Measurements from ENCODE around the gene UBE2L3.

UBE2L3 gene

GRCh38 chr22:21622011-21622918 lies 54.8 kb downstream of the UBE2L3 start:
- Histone ChIP-seq H3K36me3 (ENCODE audit: control insufficient read depth, insufficient read depth, low read length) (no peaks in the 10 kb centered on the region), H3K9me3 (ENCODE audit: control insufficient read depth, low read length) (no peaks in the 10 kb centered on the region), H3K27me3 (ENCODE audit: control insufficient read depth, insufficient read depth, low read length, poor library complexity, severe bottlenecking) (no peaks in the 10 kb centered on the region), H3K4me1 (ENCODE audit: control insufficient read depth, insufficient read depth, low read length) (no peaks in the 10 kb centered on the region), H3K4me3 (ENCODE audit: insufficient read depth, low read depth, low read length) (no peak overlapping the region), H3K27ac (ENCODE audit: insufficient read depth, low read depth, low read length, poor library complexity, severe bottlenecking) (no peak overlapping the region)
- WGBS, 2 experiments = 91 to 95% methylated on average over 17 of the region's 17 CpGs

- Histone ChIP-seq H3K4me3 (ENCODE audit: insufficient read depth, low read depth, low read length) (no peak overlapping the region), H3K9me3 (ENCODE audit: control insufficient read depth, low read length) (no peaks in the 10 kb centered on the region), H3K36me3 (ENCODE audit: control insufficient read depth, insufficient read depth, low read length) (peaks cover 4% of the 10 kb centered on the region), H3K27ac (ENCODE audit: insufficient read depth, low read depth, low read length, poor library complexity, severe bottlenecking) (no peak overlapping the region), H3K4me1 (ENCODE audit: control insufficient read depth, insufficient read depth, low read length) (no peaks in the 10 kb centered on the region), H3K27me3 (ENCODE audit: control insufficient read depth, insufficient read depth, low read length, poor library complexity, severe bottlenecking) (no peaks in the 10 kb centered on the region)
- 95 to 96% methylated on average over 23 of the region's 23 CpGs for WGBS, 2 experiments
Measured at GRCh38 chr22:21622919-21623647, 55.6 kb downstream of the UBE2L3 start.

GRCh38 chr22:21623648-21623970 lies 56.1 kb downstream of the UBE2L3 start:
- no peaks in the 10 kb centered on the region for H3K9me3 ChIP-seq (ENCODE audit: control insufficient read depth, low read length)
- H3K36me3 ChIP-seq (ENCODE audit: control insufficient read depth, insufficient read depth, low read length) = peaks cover 4% of the 10 kb centered on the region
- H3K4me1 ChIP-seq (ENCODE audit: control insufficient read depth, insufficient read depth, low read length) = peaks cover 3% of the 10 kb centered on the region
- no peaks in the 10 kb centered on the region for H3K27me3 ChIP-seq (ENCODE audit: control insufficient read depth, insufficient read depth, low read length, poor library complexity, severe bottlenecking)
- 93 to 95% methylated on average over 7 of the region's 7 CpGs for WGBS, 2 experiments
- no peak overlapping the region for H3K27ac ChIP-seq (ENCODE audit: insufficient read depth, low read depth, low read length, poor library complexity, severe bottlenecking)
- H3K4me3 ChIP-seq (ENCODE audit: insufficient read depth, low read depth, low read length) = no peak overlapping the region

- H3K27me3 ChIP-seq (ENCODE audit: control insufficient read depth, insufficient read depth, low read length, poor library complexity, severe bottlenecking) = no peaks in the 10 kb centered on the region
- no peaks in the 10 kb centered on the region for H3K9me3 ChIP-seq (ENCODE audit: control insufficient read depth, low read length)
- H3K36me3 ChIP-seq (ENCODE audit: control insufficient read depth, insufficient read depth, low read length) = peaks cover 4% of the 10 kb centered on the region
- peak overlapping the region; percentile 13 for H3K27ac ChIP-seq (ENCODE audit: insufficient read depth, low read depth, low read length, poor library complexity, severe bottlenecking)
- no peak overlapping the region for H3K4me3 ChIP-seq (ENCODE audit: insufficient read depth, low read depth, low read length)
- H3K4me1 ChIP-seq (ENCODE audit: control insufficient read depth, insufficient read depth, low read length) = peaks cover 3% of the 10 kb centered on the region
- 56 to 59% methylated on average over 8 of the region's 8 CpGs for WGBS, 2 experiments
Measured at GRCh38 chr22:21624120-21624879, 56.8 kb downstream of the UBE2L3 start.

- no peak overlapping the region for H3K4me3 ChIP-seq (ENCODE audit: insufficient read depth, low read depth, low read length)
- H3K36me3 ChIP-seq (ENCODE audit: control insufficient read depth, insufficient read depth, low read length) = peaks cover 4% of the 10 kb centered on the region
- H3K9me3 ChIP-seq (ENCODE audit: control insufficient read depth, low read length) = no peaks in the 10 kb centered on the region
- H3K4me1 ChIP-seq (ENCODE audit: control insufficient read depth, insufficient read depth, low read length) = peaks cover 3% of the 10 kb centered on the region
- WGBS, 2 experiments = 92 to 94% methylated on average over 12 of the region's 12 CpGs
- H3K27ac ChIP-seq (ENCODE audit: insufficient read depth, low read depth, low read length, poor library complexity, severe bottlenecking) = no peak overlapping the region
- H3K27me3 ChIP-seq (ENCODE audit: control insufficient read depth, insufficient read depth, low read length, poor library complexity, severe bottlenecking) = no peaks in the 10 kb centered on the region
Measured at GRCh38 chr22:21624880-21625791, 57.6 kb downstream of the UBE2L3 start.

GRCh38 chr22:21626073-21626734 lies 58.7 kb downstream of the UBE2L3 start:
- H3K9me3 ChIP-seq (ENCODE audit: control insufficient read depth, low read length) = no peaks in the 10 kb centered on the region
- peaks cover 4% of the 10 kb centered on the region for H3K36me3 ChIP-seq (ENCODE audit: control insufficient read depth, insufficient read depth, low read length)
- WGBS, 2 experiments = 74 to 76% methylated on average over 4 of the region's 4 CpGs
- H3K4me1 ChIP-seq (ENCODE audit: control insufficient read depth, insufficient read depth, low read length) = peaks cover 3% of the 10 kb centered on the region
- no peak overlapping the region for H3K4me3 ChIP-seq (ENCODE audit: insufficient read depth, low read depth, low read length)
- H3K27me3 ChIP-seq (ENCODE audit: control insufficient read depth, insufficient read depth, low read length, poor library complexity, severe bottlenecking) = no peaks in the 10 kb centered on the region
- H3K27ac ChIP-seq (ENCODE audit: insufficient read depth, low read depth, low read length, poor library complexity, severe bottlenecking) = no peak overlapping the region

GRCh38 chr22:21626735-21627469 lies 59.4 kb downstream of the UBE2L3 start:
- Histone ChIP-seq H3K36me3 (ENCODE audit: control insufficient read depth, insufficient read depth, low read length) (peaks cover 4% of the 10 kb centered on the region), H3K4me1 (ENCODE audit: control insufficient read depth, insufficient read depth, low read length) (peaks cover 3% of the 10 kb centered on the region), H3K27me3 (ENCODE audit: control insufficient read depth, insufficient read depth, low read length, poor library complexity, severe bottlenecking) (no peaks in the 10 kb centered on the region), H3K27ac (ENCODE audit: insufficient read depth, low read depth, low read length, poor library complexity, severe bottlenecking) (no peak overlapping the region), H3K4me3 (ENCODE audit: insufficient read depth, low read depth, low read length) (no peak overlapping the region), H3K9me3 (ENCODE audit: control insufficient read depth, low read length) (no peaks in the 10 kb centered on the region)
- 91 to 93% methylated on average over 11 of the region's 11 CpGs for WGBS, 2 experiments

- H3K4me3 ChIP-seq (ENCODE audit: insufficient read depth, low read depth, low read length) = peak overlapping the region; percentile 99
- peaks cover 4% of the 10 kb centered on the region for H3K36me3 ChIP-seq (ENCODE audit: control insufficient read depth, insufficient read depth, low read length)
- peaks cover 3% of the 10 kb centered on the region for H3K4me1 ChIP-seq (ENCODE audit: control insufficient read depth, insufficient read depth, low read length)
- no peaks in the 10 kb centered on the region for H3K27me3 ChIP-seq (ENCODE audit: control insufficient read depth, insufficient read depth, low read length, poor library complexity, severe bottlenecking)
- no peak overlapping the region for H3K27ac ChIP-seq (ENCODE audit: insufficient read depth, low read depth, low read length, poor library complexity, severe bottlenecking)
- 93% methylated on average over 74 of the region's 74 CpGs for WGBS, 2 experiments
- H3K9me3 ChIP-seq (ENCODE audit: control insufficient read depth, low read length) = no peaks in the 10 kb centered on the region
Measured at GRCh38 chr22:21628386-21629254, 61.1 kb downstream of the UBE2L3 start.
